OCI-LY7 (cell line): ENCODE measurements around the gene APOBEC3H.

Experiments used
- CTCF ChIP-seq: fragments of 200-600 bp; sonication (generic); conservative IDR thresholded peaks from 2 replicates; pipeline ENCODE4 v1.5.1; 2014; ENCODE audit warnings: mild to moderate bottlenecking, antibody characterized with exemption, low read length, moderate library complexity, mixed read lengths
- EZH2phosphoT487 ChIP-seq: fragments of 200-600 bp; sonication (generic); IDR thresholded peaks from 2 replicates; pipeline ENCODE4 v1.6.1; 2018; ENCODE audit warnings: low read depth, borderline replicate concordance, mild to moderate bottlenecking, mixed run types, antibody characterized with exemption, low read length, moderate library complexity, mixed read lengths

- TF ChIP-seq CTCF: no peak
- no peak for TF ChIP-seq EZH2phosphoT487
Measured at GRCh38 chr22:39142088-39142680, 45.1 kb downstream of the APOBEC3H start.
